Neural progenitor cell (in vitro differentiated cells): Measurements from ENCODE around the gene HTR2B.

Experiments
- EZH2 ChIP-seq: fragments of 200-600 bp; sonication (generic); IDR thresholded peaks from 2 replicates; pipeline ENCODE4 v1.6.1; 2017; ENCODE audit warnings: antibody characterized with exemption, mild to moderate bottlenecking, moderate library complexity
- TF ChIP-seq, protein P1 (sequence below): fragments of 200-600 bp; sonication (generic); IDR thresholded peaks from 2 replicates; pipeline ENCODE4 v1.5.1; 2017; ENCODE audit warnings: antibody characterized with exemption, mild to moderate bottlenecking

DNA sequence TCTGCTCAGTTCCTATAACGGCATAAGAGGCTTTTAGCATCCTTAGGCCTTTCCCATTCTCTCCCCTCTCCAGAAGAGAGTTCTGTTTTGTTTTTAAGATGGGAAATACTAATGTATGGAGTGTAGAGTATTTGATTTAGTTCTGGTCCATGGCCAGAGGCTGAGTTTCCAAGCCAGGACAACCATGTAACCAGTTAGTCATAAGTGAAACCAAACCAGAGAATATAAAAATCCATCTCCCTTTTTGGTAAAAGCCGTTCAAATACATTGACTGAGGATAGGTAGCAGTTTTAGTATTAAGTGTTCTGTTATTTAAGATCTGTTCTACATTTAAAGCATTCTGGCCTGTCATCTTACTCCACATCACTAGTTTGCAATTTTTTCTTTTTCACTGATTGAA lies 65.1 kb downstream of the HTR2B start:
- TF ChIP-seq, protein P1, sequence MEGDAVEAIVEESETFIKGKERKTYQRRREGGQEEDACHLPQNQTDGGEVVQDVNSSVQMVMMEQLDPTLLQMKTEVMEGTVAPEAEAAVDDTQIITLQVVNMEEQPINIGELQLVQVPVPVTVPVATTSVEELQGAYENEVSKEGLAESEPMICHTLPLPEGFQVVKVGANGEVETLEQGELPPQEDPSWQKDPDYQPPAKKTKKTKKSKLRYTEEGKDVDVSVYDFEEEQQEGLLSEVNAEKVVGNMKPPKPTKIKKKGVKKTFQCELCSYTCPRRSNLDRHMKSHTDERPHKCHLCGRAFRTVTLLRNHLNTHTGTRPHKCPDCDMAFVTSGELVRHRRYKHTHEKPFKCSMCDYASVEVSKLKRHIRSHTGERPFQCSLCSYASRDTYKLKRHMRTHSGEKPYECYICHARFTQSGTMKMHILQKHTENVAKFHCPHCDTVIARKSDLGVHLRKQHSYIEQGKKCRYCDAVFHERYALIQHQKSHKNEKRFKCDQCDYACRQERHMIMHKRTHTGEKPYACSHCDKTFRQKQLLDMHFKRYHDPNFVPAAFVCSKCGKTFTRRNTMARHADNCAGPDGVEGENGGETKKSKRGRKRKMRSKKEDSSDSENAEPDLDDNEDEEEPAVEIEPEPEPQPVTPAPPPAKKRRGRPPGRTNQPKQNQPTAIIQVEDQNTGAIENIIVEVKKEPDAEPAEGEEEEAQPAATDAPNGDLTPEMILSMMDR, result no peak
- no peak for TF ChIP-seq EZH2
